HFFc6 (cell line): Measurements from ENCODE around the gene PCGF3. TPM values are rescaled to one million over a fixed set of nuclear protein-coding genes. Genes with fewer than 3 reads are reported as not detected.

Source experiments
- DNase-seq: peaks from one replicate; pipeline ENCODE4 v3.0.0-alpha.2; 2018
- H3K27ac Mint-ChIP-seq: 2 replicates; pipeline ENCODE4 v1.8.0; 2020; ENCODE audit warnings: mild to moderate bottlenecking, mixed read lengths
- H3K27me3 Mint-ChIP-seq: 2 replicates; pipeline ENCODE4 v1.8.0; 2021; ENCODE audit warnings: mild to moderate bottlenecking, moderate library complexity, mixed read lengths; ENCODE audit not compliant: insufficient read depth
- H3K36me3 Mint-ChIP-seq: 2 replicates; pipeline ENCODE4 v1.8.0; 2021; ENCODE audit warnings: low read depth, mixed read lengths
- H3K4me1 Mint-ChIP-seq: 2 replicates; pipeline ENCODE4 v1.8.0; 2020; ENCODE audit warnings: low read depth, mixed read lengths
- H3K4me3 Mint-ChIP-seq: 2 replicates; pipeline ENCODE4 v1.8.0; 2020; ENCODE audit warnings: mild to moderate bottlenecking, moderate library complexity, mixed read lengths
- H3K9me3 Mint-ChIP-seq: 2 replicates; pipeline ENCODE4 v1.8.0; 2020; ENCODE audit warnings: mild to moderate bottlenecking, mixed read lengths
- CTCF ChIP-seq: fragments of 200-600 bp; sonication (generic); IDR thresholded peaks from 2 replicates; pipeline ENCODE4 v1.5.0; 2021; ENCODE audit warnings: antibody characterized with exemption, mild to moderate bottlenecking
- total RNA-seq, 6 experiments: library from RNA; stranded (reverse); fragmentation: NEBNext Ultra II Directional; extraction: Animal tissue kit (Norgen Biotek cat#: 25700); gene quantifications; 2 replicates in 1 of 6; 3 replicates in 5 of 6; pipeline ENCODE4 v1.2.3, GENCODE V29; 2021

The PCGF3 gene
- total RNA-seq, 6 experiments from 2014 or later: 28.5 to 34.5 (median 30.2) TPM

GRCh38 chr4:723751-724530 lies 18.3 kb downstream of the PCGF3 start:
- H3K36me3 Mint-ChIP-seq: peaks cover 39% of the 10 kb centered on the region; the same call in 1 of the 2 replicates
- no peak for DNase-seq
- no peak overlapping the region for H3K27ac Mint-ChIP-seq
- peaks cover 4% of the 10 kb centered on the region for H3K27me3 Mint-ChIP-seq
- peaks cover 16% of the 10 kb centered on the region for H3K4me1 Mint-ChIP-seq
- TF ChIP-seq CTCF: no peak
- no peak overlapping the region for H3K4me3 Mint-ChIP-seq
- peaks cover 24% of the 10 kb centered on the region for H3K9me3 Mint-ChIP-seq

DNA sequence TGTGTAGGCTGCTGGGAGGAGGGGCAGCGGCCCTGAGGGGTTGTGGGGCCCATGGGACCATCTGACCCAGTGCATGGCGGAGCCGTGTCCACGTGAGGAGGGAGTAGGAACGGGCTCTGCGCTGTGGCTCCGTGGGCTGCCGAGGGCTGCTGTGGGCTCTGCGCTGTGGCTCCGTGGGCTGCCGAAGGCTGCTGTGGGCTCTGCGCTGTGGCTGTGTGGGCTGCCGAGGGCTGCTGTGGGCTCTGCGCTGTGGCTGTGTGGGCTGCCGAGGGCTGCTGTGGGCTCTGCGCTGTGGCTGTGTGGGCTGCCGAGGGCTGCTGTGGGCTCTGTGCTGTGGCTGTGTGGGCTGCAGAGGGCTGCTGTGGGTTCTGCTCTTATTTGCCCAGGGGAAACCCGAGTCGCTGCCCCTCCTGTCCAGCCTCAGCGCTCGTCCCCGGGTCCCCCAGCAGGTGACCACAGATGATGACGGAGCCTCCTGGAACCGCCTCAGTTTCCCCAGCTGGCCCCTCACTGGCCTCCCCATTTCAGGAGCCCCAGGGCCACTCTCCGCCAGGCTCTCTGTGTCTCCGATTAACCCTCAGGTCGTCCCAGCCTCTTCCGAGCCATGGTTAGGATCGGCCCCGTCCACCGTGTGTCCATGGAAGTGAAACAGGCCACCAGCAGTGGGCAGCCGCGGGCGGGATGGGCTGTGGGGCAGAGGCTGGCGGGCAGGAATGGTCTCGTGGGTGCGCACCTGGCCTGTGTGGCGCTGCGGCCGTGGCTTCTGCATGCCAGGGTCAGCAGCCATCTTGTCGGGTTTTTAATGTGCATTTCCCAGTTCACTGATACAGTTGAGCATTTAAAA lies 20.0 kb downstream of the PCGF3 start:
- Mint-ChIP-seq H3K27me3 (peaks cover 4% of the 10 kb centered on the region), H3K36me3 (peaks cover 32% of the 10 kb centered on the region), H3K4me3 (no peak overlapping the region), H3K27ac (no peak overlapping the region), H3K4me1 (peaks cover 16% of the 10 kb centered on the region), H3K9me3 (peaks cover 17% of the 10 kb centered on the region)
- TF ChIP-seq CTCF: no peak
- DNase-seq: no peak

- no peak for DNase-seq
- H3K9me3 Mint-ChIP-seq: peaks cover 15% of the 10 kb centered on the region
- H3K4me1 Mint-ChIP-seq: peaks cover 12% of the 10 kb centered on the region
- TF ChIP-seq CTCF: no peak
- H3K36me3 Mint-ChIP-seq: peaks cover 30% of the 10 kb centered on the region
- peak overlapping the region; percentile 60 for H3K27ac Mint-ChIP-seq
- H3K27me3 Mint-ChIP-seq: peaks cover 4% of the 10 kb centered on the region
- H3K4me3 Mint-ChIP-seq: no peak overlapping the region
These were observed 20.7 kb downstream of the PCGF3 start for GRCh38 chr4:726235-726787.

DNA sequence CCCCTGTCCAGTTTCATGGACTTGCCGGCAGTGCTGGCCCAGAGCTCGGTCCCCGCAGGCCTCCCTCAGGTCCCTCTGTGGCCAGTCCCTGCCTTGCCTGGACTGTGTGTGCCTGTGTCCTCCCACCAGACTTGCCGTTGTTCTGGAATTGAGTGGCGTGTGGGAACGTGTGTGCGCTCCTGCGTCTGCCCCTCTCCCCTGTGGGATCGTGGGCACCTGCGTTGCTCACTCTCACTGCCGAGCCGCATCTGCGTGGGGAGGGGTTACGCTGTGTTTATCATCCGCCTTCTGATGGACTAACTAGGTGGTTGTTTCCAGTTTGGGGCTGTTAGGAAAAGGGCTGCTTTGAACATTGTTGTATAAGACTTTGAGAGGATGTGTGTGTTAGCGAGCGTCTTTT lies 21.2 kb downstream of the PCGF3 start:
- H3K9me3 Mint-ChIP-seq: peaks cover 9% of the 10 kb centered on the region
- DNase-seq: no peak
- peaks cover 4% of the 10 kb centered on the region for H3K27me3 Mint-ChIP-seq
- peaks cover 24% of the 10 kb centered on the region for H3K36me3 Mint-ChIP-seq
- TF ChIP-seq CTCF: no peak
- no peak overlapping the region for H3K4me3 Mint-ChIP-seq
- peaks cover 11% of the 10 kb centered on the region for H3K4me1 Mint-ChIP-seq
- no peak overlapping the region for H3K27ac Mint-ChIP-seq

DNA sequence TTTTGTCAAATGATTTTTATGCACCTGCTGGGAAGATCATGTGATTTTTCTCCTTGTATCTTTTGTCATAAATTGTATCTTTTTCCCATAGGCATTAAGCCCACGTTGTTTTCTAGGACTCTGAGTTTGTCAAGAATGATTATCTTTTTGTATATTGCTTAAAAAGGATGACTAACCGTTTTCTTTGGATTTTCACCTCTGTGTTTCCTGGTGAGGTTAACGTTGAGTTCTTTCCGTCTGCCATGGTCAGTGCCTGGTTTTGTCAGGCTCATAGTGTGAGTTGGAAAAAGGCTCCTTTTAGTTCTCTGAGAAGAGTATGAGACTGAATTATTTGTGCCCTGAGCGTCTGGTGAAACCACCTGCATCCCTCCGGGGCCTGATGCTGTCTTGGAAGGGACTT lies 21.9 kb downstream of the PCGF3 start:
- no peak for DNase-seq

More for the DNA sequence above, 21.9 kb downstream of the PCGF3 start:
- H3K27ac Mint-ChIP-seq: no peak overlapping the region
- peaks cover 19% of the 10 kb centered on the region for H3K36me3 Mint-ChIP-seq
- H3K4me1 Mint-ChIP-seq: peaks cover 11% of the 10 kb centered on the region
- H3K9me3 Mint-ChIP-seq: peaks cover 5% of the 10 kb centered on the region
- no peak for TF ChIP-seq CTCF
- peaks cover 4% of the 10 kb centered on the region for H3K27me3 Mint-ChIP-seq
- H3K4me3 Mint-ChIP-seq: no peak overlapping the region
